Measurements from ENCODE around the gene MICAL1. TPM values are rescaled to one million over a fixed set of nuclear protein-coding genes. Genes with fewer than 3 reads are reported as not detected.

Gene MICAL1
- total and polyA plus RNA-seq, 2 donors (not counting 1 experiment from before 2014, with no cell fraction given) = 202 to 319 TPM

GRCh38 chr6:109421184-109421583, 34.4 kb downstream of the MICAL1 start:
- Histone ChIP-seq H3K27me3 (replicated peaks in 1 of 4; ENCODE audit: control extremely low read depth in 1 of 4, control insufficient read depth in 3 of 4, insufficient read depth in 4 of 4, low read length in 3 of 4) (no peaks in the 10 kb centered on the region), H2AFZ (ENCODE audit: insufficient read depth, low read depth, low read length, poor library complexity, severe bottlenecking) (no peak overlapping the region), H3K27ac (ENCODE audit: low read length in 2 of 2) (no peak overlapping the region), H3K9ac (ENCODE audit: low read length) (no peak overlapping the region), H3K9me3 (ENCODE audit: control extremely low read depth in 1 of 3, control insufficient read depth in 2 of 3, insufficient read depth in 1 of 3, low read length in 2 of 3) (no peaks in the 10 kb centered on the region), H3K36me3 (replicated peaks in 1 of 2; ENCODE audit: control extremely low read depth in 1 of 2, control insufficient read depth in 1 of 2, extremely low read depth in 1 of 2, insufficient read depth in 2 of 2, low read length in 1 of 2) (no peaks in the 10 kb centered on the region), H3K4me2 (replicated peaks; ENCODE audit: low read depth, low read length, poor library complexity, severe bottlenecking) (no peak overlapping the region), H3K4me1 (ENCODE audit: control insufficient read depth in 2 of 2, insufficient read depth in 2 of 2, low read length in 2 of 2) (peaks cover 0 to 3% of the 10 kb centered on the region in 2 donors), H3K4me3 (ENCODE audit: control extremely low read depth in 1 of 5, extremely low read depth in 1 of 5, insufficient read depth in 1 of 5, low read depth in 2 of 5, low read length in 4 of 5) (no peak overlapping the region), H3K79me2 (ENCODE audit: control insufficient read depth, insufficient read depth, low read length) (no peaks in the 10 kb centered on the region), H4K20me1 (ENCODE audit: control insufficient read depth, insufficient read depth, low read length, poor library complexity, severe bottlenecking) (no peaks in the 10 kb centered on the region)
- WGBS (ENCODE audit: insufficient coverage) = no CpG with 5 or more reads among the region's 1 CpG
- DNase-seq (no peak), ATAC-seq (ENCODE audit: low read depth) (no peak)
- Mint-ChIP-seq H3K4me3 (no peak overlapping the region), H3K27ac (no peak overlapping the region), H3K9me3 (ENCODE audit: insufficient read depth) (no peaks in the 10 kb centered on the region), H3K27me3 (no peaks in the 10 kb centered on the region), H3K4me1 (peaks cover 4% of the 10 kb centered on the region)
- intact Hi-C loops (cut with micrococcal nuclease) = no loop called here
- TF ChIP-seq EZH2 (IDR thresholded peaks at IDR 0.05; ENCODE audit: borderline replicate concordance, insufficient read depth, low read depth, low read length, poor library complexity, severe bottlenecking) (no peak), CTCF (IDR thresholded peaks at IDR 0.05) (no peak)
- ChIA-PET CTCF (no interaction called here), POLR2A (no interaction called here)

GRCh38 chr6:109420751-109421150, 34.8 kb downstream of the MICAL1 start:
- no peak for DNase-seq
- no peak overlapping the region for H3K4me3 ChIP-seq (ENCODE audit: control extremely low read depth in 1 of 5, extremely low read depth in 1 of 5, insufficient read depth in 1 of 5, low read depth in 2 of 5, low read length in 4 of 5)
- H3K9me3 ChIP-seq (ENCODE audit: control extremely low read depth in 1 of 3, control insufficient read depth in 2 of 3, insufficient read depth in 1 of 3, low read length in 2 of 3) = no peaks in the 10 kb centered on the region
- no peaks in the 10 kb centered on the region for H3K27me3 ChIP-seq (replicated peaks in 1 of 4; ENCODE audit: control extremely low read depth in 1 of 4, control insufficient read depth in 3 of 4, insufficient read depth in 4 of 4, low read length in 3 of 4)
- intact Hi-C loops (cut with micrococcal nuclease) = no loop called here
- H3K9me3 Mint-ChIP-seq (ENCODE audit: insufficient read depth) = no peaks in the 10 kb centered on the region
- H3K4me2 ChIP-seq (replicated peaks; ENCODE audit: low read depth, low read length, poor library complexity, severe bottlenecking) = no peak overlapping the region
- H3K4me3 Mint-ChIP-seq = no peak overlapping the region
- no peak overlapping the region for H3K27ac ChIP-seq (ENCODE audit: low read length in 2 of 2)
- POLR2A ChIA-PET = no interaction called here
- TF ChIP-seq CTCF (IDR thresholded peaks at IDR 0.05) (no peak), EZH2 (IDR thresholded peaks at IDR 0.05; ENCODE audit: borderline replicate concordance, insufficient read depth, low read depth, low read length, poor library complexity, severe bottlenecking) (no peak)
- H3K9ac ChIP-seq (ENCODE audit: low read length) = no peak overlapping the region
- peaks cover 4% of the 10 kb centered on the region for H3K4me1 Mint-ChIP-seq
- no peaks in the 10 kb centered on the region for H4K20me1 ChIP-seq (ENCODE audit: control insufficient read depth, insufficient read depth, low read length, poor library complexity, severe bottlenecking)
- no CpG with 5 or more reads among the region's 1 CpG for WGBS (ENCODE audit: insufficient coverage)
- no peak for ATAC-seq (ENCODE audit: low read depth)
- no peak overlapping the region for H3K27ac Mint-ChIP-seq
- H3K4me1 ChIP-seq (ENCODE audit: control insufficient read depth in 2 of 2, insufficient read depth in 2 of 2, low read length in 2 of 2) = peaks cover 0 to 3% of the 10 kb centered on the region in 2 donors
- no peak overlapping the region for H2AFZ ChIP-seq (ENCODE audit: insufficient read depth, low read depth, low read length, poor library complexity, severe bottlenecking)
- H3K27me3 Mint-ChIP-seq = no peaks in the 10 kb centered on the region
- CTCF ChIA-PET = no interaction called here
- H3K36me3 ChIP-seq (replicated peaks in 1 of 2; ENCODE audit: control extremely low read depth in 1 of 2, control insufficient read depth in 1 of 2, extremely low read depth in 1 of 2, insufficient read depth in 2 of 2, low read length in 1 of 2) = no peaks in the 10 kb centered on the region
- H3K79me2 ChIP-seq (ENCODE audit: control insufficient read depth, insufficient read depth, low read length) = no peaks in the 10 kb centered on the region

Measured in B cell (primary cell).